IMR-90 (cell line): ENCODE data around the gene RNF149.

Experiments
- CTCF ChIP-seq: conservative IDR thresholded peaks from 2 replicates; pipeline ENCODE4 v1.5.1; 2012; ENCODE audit warnings: mild to moderate bottlenecking, low read depth, low read length, improper control_type of control experiment
- FOS ChIP-seq: fragments of 150-350 bp; IDR thresholded peaks from 2 replicates; pipeline ENCODE4 v1.6.1; 2016; ENCODE audit warnings: low read depth, low read length
- MXI1 ChIP-seq: IDR thresholded peaks from 2 replicates; pipeline ENCODE4 v1.6.1; 2012; ENCODE audit warnings: low read depth, mild to moderate bottlenecking, low read length, moderate library complexity, borderline replicate concordance
- RFX5 ChIP-seq: IDR thresholded peaks from 2 replicates; pipeline ENCODE4 v1.8.0; 2012; ENCODE audit warnings: low read depth, mild to moderate bottlenecking, low read length, moderate library complexity
- SMC3 ChIP-seq: fragments of 150-350 bp; IDR thresholded peaks from 2 replicates; pipeline ENCODE4 v1.6.1; 2016; ENCODE audit warnings: low read depth, mild to moderate bottlenecking, antibody characterized with exemption, low read length, moderate library complexity
- USF2 ChIP-seq: fragments of 150-350 bp; IDR thresholded peaks from 2 replicates; pipeline ENCODE4 v1.6.1; 2017; ENCODE audit warnings: mild to moderate bottlenecking, antibody characterized with exemption, low read length, low read depth

- TF ChIP-seq RFX5 (no peak), CTCF (no peak), USF2 (no peak), SMC3 (no peak), MXI1 (no peak), FOS (no peak; the same call in 1 of the 2 replicates)
Observed at GRCh38 chr2:101295895-101296294, 12.6 kb downstream of the RNF149 start.
